Inflammatory macrophage (primary cell): ENCODE measurements around the gene DRD5.

Experiments used
- DNase-seq, 2 donors: peaks; one replicate each; pipeline ENCODE4 v3.0.0-alpha.2; 2020 to 2022

Gene DRD5

DNA sequence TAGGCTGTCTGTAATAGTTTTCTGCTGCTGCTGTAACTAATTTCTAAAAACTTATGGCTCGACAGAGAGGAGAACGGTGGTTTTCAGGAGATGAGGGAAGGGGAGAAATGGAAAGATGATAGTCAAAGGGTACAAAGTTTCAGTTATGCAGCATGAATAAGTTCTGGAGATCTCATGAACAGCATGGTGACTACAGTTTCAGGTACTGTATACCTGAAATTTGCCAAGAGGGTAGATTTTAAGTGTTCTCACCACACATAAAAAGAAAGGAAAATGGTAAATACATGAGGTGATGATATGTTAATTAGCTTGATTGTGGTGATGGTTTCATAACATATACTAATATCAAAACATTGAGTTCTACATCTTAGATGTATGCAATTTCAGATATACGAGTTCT is 34.9 kb downstream of the DRD5 start:
- DNase-seq, result no peak

DNA sequence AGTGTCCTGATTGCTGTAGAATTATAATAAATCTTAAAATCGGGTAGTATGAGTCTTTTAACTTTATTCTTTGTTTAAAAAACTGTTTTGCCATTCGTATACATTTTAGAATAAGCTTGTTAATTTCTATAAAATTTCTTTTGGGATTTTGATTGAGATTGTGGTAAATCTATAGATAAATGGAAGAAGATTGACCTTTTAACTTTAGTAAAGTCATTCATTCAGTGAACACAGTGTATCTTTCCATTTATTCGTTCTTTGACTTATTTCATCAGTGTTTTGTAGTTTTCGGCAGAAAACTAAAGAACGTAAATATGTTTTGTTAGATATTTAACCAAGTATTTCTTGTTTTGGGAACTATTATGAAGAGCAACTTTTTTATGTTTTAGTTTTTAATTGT is 38.9 kb downstream of the DRD5 start:
- no peak for DNase-seq

DNA sequence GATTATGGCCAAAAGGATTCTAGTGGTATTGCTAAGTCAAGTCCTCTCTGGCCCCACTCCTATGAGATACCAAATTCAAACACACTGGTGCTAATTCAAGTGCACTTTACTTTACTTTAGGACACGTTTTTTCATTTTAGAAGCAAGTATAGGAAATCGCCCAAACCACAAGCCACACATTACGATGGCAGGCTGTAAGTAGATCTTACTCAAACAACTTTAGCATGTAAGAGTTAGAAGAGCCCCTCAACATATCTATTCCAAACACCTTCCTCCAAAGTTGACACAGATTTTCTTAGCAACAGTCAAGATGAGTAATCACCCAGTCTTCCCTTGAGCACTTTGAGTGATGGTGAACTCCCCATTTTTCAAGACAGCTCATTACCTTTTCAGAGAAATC is 43.6 kb downstream of the DRD5 start:
- no peak for DNase-seq

DNA sequence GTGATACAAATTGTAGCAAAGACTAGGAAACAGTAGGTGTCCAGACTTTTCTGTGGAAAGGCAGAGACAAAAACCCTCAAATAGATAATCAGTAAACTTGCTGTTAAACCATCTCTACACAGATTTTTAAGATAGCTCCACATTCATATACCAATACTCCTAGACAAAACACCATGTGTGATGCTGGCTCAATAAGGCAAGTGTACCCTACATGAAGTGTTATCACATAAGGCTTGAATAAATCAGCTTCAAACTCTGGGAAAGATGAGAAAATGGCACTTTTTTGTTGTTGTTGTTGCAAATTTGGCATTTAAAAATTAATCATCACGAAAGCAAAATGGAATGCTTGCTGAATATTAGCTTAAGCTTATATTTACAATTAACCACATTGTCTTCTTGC is 45.1 kb downstream of the DRD5 start:
- DNase-seq, result no peak

DNA sequence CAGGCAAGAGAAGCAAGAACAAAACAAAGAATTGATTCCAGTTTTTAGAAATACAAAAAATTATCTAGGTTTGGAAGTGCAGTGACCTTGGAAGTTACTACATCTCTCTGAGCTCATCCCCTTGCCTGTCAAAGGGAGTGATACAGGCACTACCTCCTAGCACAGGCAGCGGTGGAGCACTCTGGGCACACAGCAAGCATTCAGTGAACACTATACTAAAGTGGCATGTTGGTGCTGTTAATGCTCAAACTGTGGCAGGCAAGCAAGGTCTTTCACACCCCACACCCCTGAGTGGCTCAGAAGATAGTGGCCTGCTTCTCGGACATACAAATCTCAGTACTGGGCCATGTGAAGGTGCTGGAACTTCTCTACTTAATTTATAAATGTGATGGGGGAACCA is 51.2 kb downstream of the DRD5 start:
- DNase-seq, result no peak

DNA sequence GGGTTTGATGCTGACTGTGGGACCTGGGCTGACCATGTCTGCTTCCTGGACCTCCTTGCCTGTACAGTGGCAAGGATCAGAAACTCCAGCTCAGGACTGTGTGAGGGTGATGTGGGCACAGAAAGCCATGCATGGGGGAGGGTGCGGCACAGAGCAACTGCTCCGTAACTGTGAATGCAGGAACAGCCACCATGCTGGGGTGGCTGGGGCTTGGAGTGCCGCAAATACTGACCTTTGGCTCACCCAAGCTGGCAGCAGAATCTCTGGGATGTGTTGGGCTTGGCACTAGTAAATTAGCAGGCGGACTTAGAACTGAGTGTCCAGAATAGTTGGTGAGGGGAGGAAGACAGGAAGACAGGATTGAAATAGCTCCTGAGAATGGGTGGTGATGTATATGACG is 52.0 kb downstream of the DRD5 start:
- DNase-seq, result no peak
